ENCODE data around the gene GNPDA1.

Gene GNPDA1

DNA sequence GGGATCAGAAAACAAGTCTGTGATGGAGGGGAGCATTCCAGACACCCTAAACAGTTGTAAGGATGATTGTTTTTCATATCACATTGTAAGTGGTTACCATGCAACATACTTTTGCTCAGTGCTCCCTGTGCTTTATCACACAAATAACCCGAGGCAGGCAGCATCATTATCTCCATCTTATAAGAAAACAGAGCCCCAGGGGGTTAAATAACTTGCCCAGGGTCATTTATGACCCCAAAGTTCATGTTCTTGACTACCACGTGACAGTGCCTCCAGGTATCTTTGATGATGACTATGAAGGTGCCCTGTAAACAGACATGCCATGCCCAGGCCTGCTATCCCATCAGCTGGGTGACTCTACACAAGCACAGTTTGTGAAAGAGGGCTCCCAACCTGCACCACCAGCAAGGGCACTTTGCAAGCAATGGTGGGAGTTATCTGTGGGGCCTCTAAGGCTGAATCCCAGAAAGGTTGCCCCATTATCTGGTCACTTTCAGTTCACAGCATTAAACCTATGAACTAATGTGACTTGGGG lies 9.5 kb downstream of the GNPDA1 start:
- DNase-seq (ENCODE audit: extremely low spot score) = no peak
- TF ChIP-seq CTCF (IDR thresholded peaks at IDR 0.05; ENCODE audit: control extremely low read depth, extremely low read depth, low read depth, missing control alignments) = no peak
- CTCF ChIA-PET = interaction anchor here (0.9 to 17.9 kb wide), 2 partner anchors 9 to 12 kb away, joined by 3 to 225 read pairs; partner anchors contain the start of gene GNPDA1
- POLR2A ChIA-PET = no interaction called here

DNA sequence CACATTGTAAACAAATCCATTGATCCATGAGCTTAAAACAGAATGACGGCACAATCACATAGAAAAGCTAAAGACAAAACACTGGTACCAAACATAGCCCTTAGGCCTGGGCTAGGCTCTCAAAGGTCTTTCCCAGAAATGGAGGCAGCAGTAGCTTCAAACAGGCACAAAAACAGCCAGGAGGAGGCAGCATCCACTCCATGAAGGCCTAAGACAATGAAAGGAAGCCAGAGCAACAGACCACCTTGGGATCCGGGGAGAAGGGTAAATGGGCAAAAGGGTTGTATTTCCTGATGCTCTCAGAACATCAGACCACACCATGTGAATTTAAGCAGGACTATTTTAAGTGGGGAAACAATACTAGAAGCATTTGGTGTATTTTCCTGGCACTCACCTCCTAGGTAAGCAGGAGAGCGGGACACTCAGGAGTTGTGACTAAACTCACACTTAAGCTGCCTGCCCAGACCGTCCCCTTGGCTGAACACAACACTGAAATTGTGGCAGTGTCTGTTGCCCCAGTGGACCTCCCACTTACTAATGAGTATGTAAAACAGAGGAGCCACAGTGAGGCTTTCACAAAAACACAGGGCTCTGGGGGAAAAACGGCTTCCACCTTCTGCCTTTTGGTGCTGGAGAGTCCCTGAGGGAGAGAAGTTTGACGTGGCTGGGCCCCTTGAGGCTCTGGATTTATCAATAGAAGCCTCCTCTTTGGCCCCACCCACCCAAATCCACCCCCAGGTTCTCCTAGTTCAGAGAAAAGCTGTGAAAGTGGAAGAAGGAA lies 11.9 kb downstream of the GNPDA1 start:
- CTCF ChIA-PET = interaction anchor here (1.0 to 17.9 kb wide), 6 partner anchors 11 to 144 kb away, joined by 3 to 225 read pairs (median 6); partner anchors contain the start of genes GNPDA1 and RNF14
- POLR2A ChIA-PET = no interaction called here
- no peak for DNase-seq (ENCODE audit: extremely low spot score)
- peak; percentile 28 for TF ChIP-seq CTCF (IDR thresholded peaks at IDR 0.05; ENCODE audit: control extremely low read depth, extremely low read depth, low read depth, missing control alignments)

DNA sequence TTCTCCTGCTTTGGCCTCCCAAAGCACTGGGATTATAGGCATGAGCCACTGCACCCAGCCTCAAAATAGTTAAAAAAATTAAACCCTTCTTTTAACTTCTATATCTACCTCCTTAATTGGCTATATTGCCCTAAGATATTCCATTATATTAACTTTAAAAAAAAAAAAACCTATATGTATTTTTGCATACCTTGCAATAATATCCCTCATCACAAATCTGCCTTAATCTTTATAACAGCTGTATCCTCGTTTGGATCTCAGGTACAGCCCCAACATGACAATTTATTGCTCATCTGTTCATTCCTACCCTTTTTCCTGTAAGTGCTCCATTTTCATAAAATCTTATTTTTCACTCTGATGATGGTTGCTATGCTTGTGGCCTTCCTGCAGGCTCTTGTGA lies 12.7 kb downstream of the GNPDA1 start:
- ChIA-PET POLR2A (no interaction called here), CTCF (interaction anchor here (1.0 to 17.9 kb wide), 6 partner anchors 10 to 145 kb away, joined by 3 to 225 read pairs (median 6); partner anchors contain the start of genes GNPDA1 and RNF14)
- TF ChIP-seq CTCF (IDR thresholded peaks at IDR 0.05; ENCODE audit: control extremely low read depth, extremely low read depth, low read depth, missing control alignments) = no peak
- no peak for DNase-seq (ENCODE audit: extremely low spot score)

DNA sequence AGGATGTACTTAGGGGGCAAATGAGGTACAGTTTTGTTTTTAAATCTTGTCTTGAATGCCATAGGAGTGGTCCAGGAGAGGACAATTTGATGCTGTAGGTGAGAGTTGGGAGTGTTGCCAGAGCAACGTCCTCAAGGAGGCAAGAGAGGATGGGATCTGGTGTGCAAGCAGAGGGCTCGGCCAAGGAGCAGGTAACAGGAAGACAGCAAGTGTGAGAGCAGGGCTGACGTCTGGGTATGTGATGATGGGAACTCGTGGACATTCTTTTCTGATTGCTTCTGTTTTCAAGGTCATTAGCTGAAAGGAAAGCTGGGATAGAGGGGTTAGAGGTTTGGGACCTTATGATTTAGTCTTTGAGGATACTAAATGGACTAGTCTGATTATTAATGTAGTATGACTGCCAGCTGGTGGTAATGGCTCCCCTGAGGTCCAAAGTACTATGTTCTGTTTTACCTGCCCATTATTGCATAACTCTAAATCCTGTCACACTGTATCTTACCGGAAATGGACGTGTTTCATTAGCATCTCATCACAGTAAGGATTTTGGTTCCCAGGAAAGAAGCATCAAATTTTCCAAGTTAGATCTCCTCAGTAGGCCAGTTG lies 15.4 kb downstream of the GNPDA1 start:
- POLR2A ChIA-PET = no interaction called here
- DNase-seq (ENCODE audit: extremely low spot score) = no peak
- TF ChIP-seq CTCF (IDR thresholded peaks at IDR 0.05; ENCODE audit: control extremely low read depth, extremely low read depth, low read depth, missing control alignments) = no peak
- CTCF ChIA-PET = interaction anchor here (1.0 to 17.9 kb wide), 4 partner anchors 13 to 151 kb away, joined by 3 to 225 read pairs (median 5); partner anchors contain the start of gene GNPDA1

- TF ChIP-seq CTCF (IDR thresholded peaks at IDR 0.05; ENCODE audit: control extremely low read depth, extremely low read depth, low read depth, missing control alignments) = no peak
- POLR2A ChIA-PET = no interaction called here
- DNase-seq (ENCODE audit: extremely low spot score) = no peak
- CTCF ChIA-PET = interaction anchor here (1.0 to 17.9 kb wide), 3 partner anchors 16 to 35 kb away, joined by 4 to 225 read pairs (median 5); partner anchors contain the start of genes GNPDA1 and RNF14
Observed at GRCh38 chr5:141995656-141996055, 17.2 kb downstream of the GNPDA1 start.

GRCh38 chr5:141994511-141995136 lies 18.2 kb downstream of the GNPDA1 start:
- no peak for DNase-seq (ENCODE audit: extremely low spot score)

More at GRCh38 chr5:141994511-141995136, 18.2 kb downstream of the GNPDA1 start:
- TF ChIP-seq CTCF (IDR thresholded peaks at IDR 0.05; ENCODE audit: control extremely low read depth, extremely low read depth, low read depth, missing control alignments) = no peak
- POLR2A ChIA-PET = no interaction called here
- CTCF ChIA-PET = interaction anchor here (1.0 to 17.9 kb wide), 5 partner anchors 17 to 151 kb away, joined by 4 to 225 read pairs (median 7); partner anchors contain the start of genes GNPDA1 and RNF14

Data from GM10248 (cell line).